K562 (cell line): Measurements from ENCODE around the gene RCHY1. TPM values are rescaled to one million over a fixed set of nuclear protein-coding genes. Genes with fewer than 3 reads are reported as not detected.

Source experiments
- ATAC-seq: fragments of 200-7000 bp; cut with Tn5 transposase; 3 replicates; pipeline ENCODE4 v1.9.1; 2020; ENCODE audit warnings: moderate library complexity
- BruUV-seq: library from RNA; stranded (reverse); fragments of 400-500 nt; replicated peaks from 2 replicates; lab custom pipeline; 2021; lab: Mats Ljungman, UMichigan
- CTCF ChIA-PET: fragments of 300-600 bp; formaldehyde crosslinking; extraction: SDS; loops from one replicate; lab custom pipeline; 2021; ENCODE audit warnings: low intra/inter-chr PET ratio; lab: Yijun Ruan, JAX
- POLR2A ChIA-PET: fragments of 300-600, 350-650 bp; sonication (Branson Sonifier 250); formaldehyde crosslinking; extraction: SDS; loops from one replicate; lab custom pipeline; 2021; ENCODE audit warnings: antibody characterized with exemption, inconsistent platforms; lab: Yijun Ruan, JAX
- DNase-seq, 4 experiments: peaks; one replicate each; pipeline versions ENCODE4 v3.0.0 to v3.0.0-alpha.2; 2011 to 2018; ENCODE audit warnings: low spot score in 3 of 4, mixed read lengths in 3 of 4; ENCODE audit errors: extremely low read depth in 1 of 4
- FAIRE-seq: peaks from 2 replicates; lab custom pipeline; 2011; peaks lifted over from hg19 to GRCh38; lab: Jason Lieb, UNC
- H2AFZ ChIP-seq: 2 replicates; pipeline ENCODE4 v1.6.0; 2011; ENCODE audit warnings: low read depth, low read length, control low read depth, inconsistent platforms
- H3K27ac ChIP-seq: fragments of 200-600 bp; 3 replicates; pipeline ENCODE4 v1.8.0; 2011; ENCODE audit warnings: low read depth, mild to moderate bottlenecking, control low read depth, inconsistent platforms, low read length, moderate library complexity, mixed read lengths; ENCODE audit errors: extremely low read depth
- H3K27me3 ChIP-seq, 2 experiments: fragments of 300-600 bp in 1 of 2; 2 replicates in 1 of 2; 3 replicates in 1 of 2; pipeline versions ENCODE4 v1.6.0 to v1.8.0; 2011; ENCODE audit warnings: inconsistent platforms in 2 of 2, low read length in 2 of 2, mild to moderate bottlenecking in 1 of 2, mixed read lengths in 1 of 2, moderate library complexity in 1 of 2; ENCODE audit not compliant: control insufficient read depth in 2 of 2, insufficient read depth in 2 of 2
- H3K36me3 ChIP-seq: fragments of 300-600 bp; 3 replicates; pipeline ENCODE4 v1.8.0; 2011; ENCODE audit warnings: mild to moderate bottlenecking, low read length, inconsistent platforms; ENCODE audit not compliant: control insufficient read depth, insufficient read depth
- H3K4me1 ChIP-seq, 2 experiments: fragments of 200-600 bp in 1 of 2; replicated peaks in 1 of 2; 2 replicates in 1 of 2; 3 replicates in 1 of 2; pipeline versions ENCODE4 v1.5.1 to v1.8.0; 2011; ENCODE audit warnings: inconsistent platforms in 2 of 2, low read length in 2 of 2, mild to moderate bottlenecking in 1 of 2, mixed read lengths in 1 of 2, moderate library complexity in 1 of 2; ENCODE audit not compliant: control insufficient read depth in 2 of 2, insufficient read depth in 2 of 2
- H3K4me2 ChIP-seq: 2 replicates; pipeline ENCODE4 v1.6.1; 2011; ENCODE audit warnings: low read length, control low read depth, inconsistent platforms, mixed read lengths; ENCODE audit not compliant: insufficient read depth
- H3K4me3 ChIP-seq: fragments of 200-600 bp; sonication (generic), shearing (Covaris generic); 2 replicates; pipeline ENCODE4 v1.5.1; 2016; ENCODE audit warnings: control low read depth, inconsistent platforms
- H3K79me2 ChIP-seq: fragments of 200-600 bp; 3 replicates; pipeline ENCODE4 v1.8.0; 2011; ENCODE audit warnings: low read length, inconsistent platforms; ENCODE audit not compliant: control insufficient read depth, insufficient read depth
- H3K9ac ChIP-seq, 2 experiments: 2 replicates each; pipeline versions ENCODE4 v1.6.0 to v1.6.1; 2011; ENCODE audit warnings: low read depth in 2 of 2, low read length in 2 of 2, control low read depth in 1 of 2, inconsistent platforms in 1 of 2, mild to moderate bottlenecking in 1 of 2, mixed read lengths in 1 of 2; ENCODE audit not compliant: insufficient read depth in 1 of 2
- H3K9me1 ChIP-seq: one replicate; pipeline ENCODE4 v1.6.0; 2011; ENCODE audit warnings: inconsistent platforms, mild to moderate bottlenecking, low read length, moderate library complexity; ENCODE audit not compliant: control insufficient read depth, insufficient read depth
- H3K9me3 ChIP-seq: replicated peaks from 2 replicates; pipeline ENCODE4 v1.5.1; 2011; ENCODE audit warnings: low read depth, low read length, inconsistent platforms; ENCODE audit not compliant: control insufficient read depth, insufficient read depth
- H4K20me1 ChIP-seq: replicated peaks from 2 replicates; pipeline ENCODE4 v1.6.1; 2011; ENCODE audit warnings: low read length, inconsistent platforms, mixed read lengths; ENCODE audit not compliant: control insufficient read depth, insufficient read depth
- REST ChIP-seq, 2 experiments: fragments of 450-650 bp; formaldehyde crosslinking in 1 of 2; IDR thresholded peaks; 2 replicates each; pipeline versions ENCODE4 v1.4.0 to v1.6.1; 2014 to 2020; ENCODE audit warnings: mild to moderate bottlenecking in 2 of 2, borderline replicate concordance in 1 of 2, low read depth in 1 of 2
- RUNX1 ChIP-seq: sonication (generic); IDR thresholded peaks from 2 replicates; pipeline ENCODE4 v1.6.1; 2016; ENCODE audit warnings: antibody characterized with exemption, low read depth
- STAT6 ChIP-seq: sonication (generic); formaldehyde crosslinking; IDR thresholded peaks from 2 replicates; pipeline ENCODE4 v1.8.1; 2023; ENCODE audit warnings: mild to moderate bottlenecking, missing genetic modification reagents
- ZKSCAN3 ChIP-seq: fragments of 250-450 bp; sonication (Bioruptor Pico); IDR thresholded peaks from 2 replicates; pipeline ENCODE4 v1.4.0; 2020
- ZNF175 ChIP-seq: fragments of 200-800 bp; sonication (Bioruptor generic); IDR thresholded peaks from 2 replicates; pipeline ENCODE4 v1.6.1; 2016; ENCODE audit warnings: low read depth, mild to moderate bottlenecking, missing genetic modification characterization, missing compliant biosample characterization
- ZNF583 ChIP-seq: fragments of 250-450 bp; sonication (Bioruptor Pico); IDR thresholded peaks from 2 replicates; pipeline ENCODE4 v1.4.0; 2020
- WGBS: fragments of 100-300 bp; shearing (Covaris generic); methylation state at CpG from one replicate; pipeline ENCODE4 v1.1.6; 2016; ENCODE audit warnings: low coverage, mixed read lengths; ENCODE audit not compliant: insufficient coverage; ENCODE audit errors: missing lambda C conversion rate; 5-methylcytosine and 5-hydroxymethylcytosine counted together
- in situ Hi-C: fragments of 300-500 bp; cut with MboI; formaldehyde crosslinking; loops from 4 replicates; pipeline ENCODE4 v1.15.0; 2018; ENCODE audit warnings: inconsistent platforms, mixed read lengths
- intact Hi-C: fragments of 100-400 bp; cut with micrococcal nuclease; formaldehyde crosslinking; loops from 2 replicates; pipeline ENCODE4 v1.14.2; 2022
- polyA plus RNA-seq, 8 experiments: library from polyadenylated mRNA; depleted of rRNA in 4 of 8; stranded (reverse) in 5 of 8; unstranded in 3 of 8; fragments of >200 nt; fragmentation: Nextera tagmentation in 2 of 8; fragmentation: Illumina TruSeq in 1 of 8; extraction: Ambion mirVana in 2 of 8; extraction: Trizol in 1 of 8; gene quantifications; 2 replicates each; pipeline versions ENCODE4 v1.2.1 to v1.2.3, GENCODE V29; 2011 to 2014; ENCODE audit warnings: inconsistent platforms in 1 of 8, missing spikeins in 1 of 8
- total RNA-seq, 7 experiments: library from RNA; depleted of rRNA in 6 of 7; stranded (reverse); fragments of >200 nt in 6 of 7; fragmentation: Illumina TruSeq in 2 of 7; extraction: Trizol in 2 of 7; gene quantifications; 2 replicates each; pipeline versions ENCODE4 v1.2.1 to v1.2.3, GENCODE V29; 2011 to 2021; ENCODE audit warnings: low replicate concordance in 1 of 7
- TF ChIP-seq, protein P1 (sequence below): fragments of 250-450 bp; sonication (Bioruptor Pico); IDR thresholded peaks from 2 replicates; pipeline ENCODE4 v1.5.0; 2020; ENCODE audit warnings: mild to moderate bottlenecking, borderline replicate concordance
- TF ChIP-seq, protein P2 (sequence below): sonication (generic); IDR thresholded peaks from 2 replicates; pipeline ENCODE4 v1.6.1; 2016

Gene RCHY1
- total and polyA plus RNA-seq, 9 of the 15 experiments (the other 6 are each of a cell fraction or from before 2014, with no cell fraction given): 27.3 to 85.1 (median 45.9) TPM

GRCh38 chr4:75545526-75545925, 31.3 kb upstream of the RCHY1 start:
- Histone ChIP-seq H3K4me2 (no peak overlapping the region), H3K27me3 (no peaks in the 10 kb centered on the region), H2AFZ (no peak overlapping the region), H3K4me3 (no peak overlapping the region), H3K79me2 (no peaks in the 10 kb centered on the region), H3K9ac (no peak overlapping the region; a peak in 1 of 4 replicates), H3K36me3 (0 out of 3 replicates have a peak, but pooled peaks cover 2% of the 10 kb centered on the region), H4K20me1 (no peaks in the 10 kb centered on the region), H3K4me1 (no peaks in the 10 kb centered on the region; a peak in 1 of 5 replicates), H3K9me1 (no peaks in the 10 kb centered on the region), H3K9me3 (no peaks in the 10 kb centered on the region), H3K27ac (no peak overlapping the region)
- ChIA-PET POLR2A (no interaction called here), CTCF (no interaction called here)
- ATAC-seq (peak; percentile 18; the same call in 1 of the 3 replicates), FAIRE-seq (no peak), DNase-seq (no peak)
- WGBS: 69% methylated on average over 5 of the region's 5 CpGs
- BruUV-seq: no TSS peak
- in situ Hi-C loops: no loop called here
- intact Hi-C loops: no loop called here
- no peak for TF ChIP-seq ZNF175 (CRISPR knock-in tag)
- TF ChIP-seq ZNF583 (CRISPR knock-in tag): no peak
- TF ChIP-seq REST (IDR thresholded peaks at IDR 0.05; ENCODE audit: borderline replicate concordance): no peak
- TF ChIP-seq REST (CRISPR knock-in tag; IDR thresholded peaks at IDR 0.05; ENCODE audit: low read depth): no peak
- TF ChIP-seq ZKSCAN3 (CRISPR knock-in tag): no peak
- TF ChIP-seq, protein P1, sequence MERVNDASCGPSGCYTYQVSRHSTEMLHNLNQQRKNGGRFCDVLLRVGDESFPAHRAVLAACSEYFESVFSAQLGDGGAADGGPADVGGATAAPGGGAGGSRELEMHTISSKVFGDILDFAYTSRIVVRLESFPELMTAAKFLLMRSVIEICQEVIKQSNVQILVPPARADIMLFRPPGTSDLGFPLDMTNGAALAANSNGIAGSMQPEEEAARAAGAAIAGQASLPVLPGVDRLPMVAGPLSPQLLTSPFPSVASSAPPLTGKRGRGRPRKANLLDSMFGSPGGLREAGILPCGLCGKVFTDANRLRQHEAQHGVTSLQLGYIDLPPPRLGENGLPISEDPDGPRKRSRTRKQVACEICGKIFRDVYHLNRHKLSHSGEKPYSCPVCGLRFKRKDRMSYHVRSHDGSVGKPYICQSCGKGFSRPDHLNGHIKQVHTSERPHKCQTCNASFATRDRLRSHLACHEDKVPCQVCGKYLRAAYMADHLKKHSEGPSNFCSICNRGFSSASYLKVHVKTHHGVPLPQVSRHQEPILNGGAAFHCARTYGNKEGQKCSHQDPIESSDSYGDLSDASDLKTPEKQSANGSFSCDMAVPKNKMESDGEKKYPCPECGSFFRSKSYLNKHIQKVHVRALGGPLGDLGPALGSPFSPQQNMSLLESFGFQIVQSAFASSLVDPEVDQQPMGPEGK: no peak
- no peak for TF ChIP-seq RUNX1
- TF ChIP-seq, protein P2, sequence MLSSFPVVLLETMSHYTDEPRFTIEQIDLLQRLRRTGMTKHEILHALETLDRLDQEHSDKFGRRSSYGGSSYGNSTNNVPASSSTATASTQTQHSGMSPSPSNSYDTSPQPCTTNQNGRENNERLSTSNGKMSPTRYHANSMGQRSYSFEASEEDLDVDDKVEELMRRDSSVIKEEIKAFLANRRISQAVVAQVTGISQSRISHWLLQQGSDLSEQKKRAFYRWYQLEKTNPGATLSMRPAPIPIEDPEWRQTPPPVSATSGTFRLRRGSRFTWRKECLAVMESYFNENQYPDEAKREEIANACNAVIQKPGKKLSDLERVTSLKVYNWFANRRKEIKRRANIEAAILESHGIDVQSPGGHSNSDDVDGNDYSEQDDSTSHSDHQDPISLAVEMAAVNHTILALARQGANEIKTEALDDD: no peak
- TF ChIP-seq STAT6 (CRISPR knock-in tag): no peak
